ENCODE results near the gene HSD17B13. TPM values are rescaled to one million over a fixed set of nuclear protein-coding genes. Genes with fewer than 3 reads are reported as not detected.

The HSD17B13 gene
- total and polyA plus RNA-seq, 2 experiments from 2014 or later: 0.15 TPM; not detected in 1

- TF ChIP-seq, protein P1, sequence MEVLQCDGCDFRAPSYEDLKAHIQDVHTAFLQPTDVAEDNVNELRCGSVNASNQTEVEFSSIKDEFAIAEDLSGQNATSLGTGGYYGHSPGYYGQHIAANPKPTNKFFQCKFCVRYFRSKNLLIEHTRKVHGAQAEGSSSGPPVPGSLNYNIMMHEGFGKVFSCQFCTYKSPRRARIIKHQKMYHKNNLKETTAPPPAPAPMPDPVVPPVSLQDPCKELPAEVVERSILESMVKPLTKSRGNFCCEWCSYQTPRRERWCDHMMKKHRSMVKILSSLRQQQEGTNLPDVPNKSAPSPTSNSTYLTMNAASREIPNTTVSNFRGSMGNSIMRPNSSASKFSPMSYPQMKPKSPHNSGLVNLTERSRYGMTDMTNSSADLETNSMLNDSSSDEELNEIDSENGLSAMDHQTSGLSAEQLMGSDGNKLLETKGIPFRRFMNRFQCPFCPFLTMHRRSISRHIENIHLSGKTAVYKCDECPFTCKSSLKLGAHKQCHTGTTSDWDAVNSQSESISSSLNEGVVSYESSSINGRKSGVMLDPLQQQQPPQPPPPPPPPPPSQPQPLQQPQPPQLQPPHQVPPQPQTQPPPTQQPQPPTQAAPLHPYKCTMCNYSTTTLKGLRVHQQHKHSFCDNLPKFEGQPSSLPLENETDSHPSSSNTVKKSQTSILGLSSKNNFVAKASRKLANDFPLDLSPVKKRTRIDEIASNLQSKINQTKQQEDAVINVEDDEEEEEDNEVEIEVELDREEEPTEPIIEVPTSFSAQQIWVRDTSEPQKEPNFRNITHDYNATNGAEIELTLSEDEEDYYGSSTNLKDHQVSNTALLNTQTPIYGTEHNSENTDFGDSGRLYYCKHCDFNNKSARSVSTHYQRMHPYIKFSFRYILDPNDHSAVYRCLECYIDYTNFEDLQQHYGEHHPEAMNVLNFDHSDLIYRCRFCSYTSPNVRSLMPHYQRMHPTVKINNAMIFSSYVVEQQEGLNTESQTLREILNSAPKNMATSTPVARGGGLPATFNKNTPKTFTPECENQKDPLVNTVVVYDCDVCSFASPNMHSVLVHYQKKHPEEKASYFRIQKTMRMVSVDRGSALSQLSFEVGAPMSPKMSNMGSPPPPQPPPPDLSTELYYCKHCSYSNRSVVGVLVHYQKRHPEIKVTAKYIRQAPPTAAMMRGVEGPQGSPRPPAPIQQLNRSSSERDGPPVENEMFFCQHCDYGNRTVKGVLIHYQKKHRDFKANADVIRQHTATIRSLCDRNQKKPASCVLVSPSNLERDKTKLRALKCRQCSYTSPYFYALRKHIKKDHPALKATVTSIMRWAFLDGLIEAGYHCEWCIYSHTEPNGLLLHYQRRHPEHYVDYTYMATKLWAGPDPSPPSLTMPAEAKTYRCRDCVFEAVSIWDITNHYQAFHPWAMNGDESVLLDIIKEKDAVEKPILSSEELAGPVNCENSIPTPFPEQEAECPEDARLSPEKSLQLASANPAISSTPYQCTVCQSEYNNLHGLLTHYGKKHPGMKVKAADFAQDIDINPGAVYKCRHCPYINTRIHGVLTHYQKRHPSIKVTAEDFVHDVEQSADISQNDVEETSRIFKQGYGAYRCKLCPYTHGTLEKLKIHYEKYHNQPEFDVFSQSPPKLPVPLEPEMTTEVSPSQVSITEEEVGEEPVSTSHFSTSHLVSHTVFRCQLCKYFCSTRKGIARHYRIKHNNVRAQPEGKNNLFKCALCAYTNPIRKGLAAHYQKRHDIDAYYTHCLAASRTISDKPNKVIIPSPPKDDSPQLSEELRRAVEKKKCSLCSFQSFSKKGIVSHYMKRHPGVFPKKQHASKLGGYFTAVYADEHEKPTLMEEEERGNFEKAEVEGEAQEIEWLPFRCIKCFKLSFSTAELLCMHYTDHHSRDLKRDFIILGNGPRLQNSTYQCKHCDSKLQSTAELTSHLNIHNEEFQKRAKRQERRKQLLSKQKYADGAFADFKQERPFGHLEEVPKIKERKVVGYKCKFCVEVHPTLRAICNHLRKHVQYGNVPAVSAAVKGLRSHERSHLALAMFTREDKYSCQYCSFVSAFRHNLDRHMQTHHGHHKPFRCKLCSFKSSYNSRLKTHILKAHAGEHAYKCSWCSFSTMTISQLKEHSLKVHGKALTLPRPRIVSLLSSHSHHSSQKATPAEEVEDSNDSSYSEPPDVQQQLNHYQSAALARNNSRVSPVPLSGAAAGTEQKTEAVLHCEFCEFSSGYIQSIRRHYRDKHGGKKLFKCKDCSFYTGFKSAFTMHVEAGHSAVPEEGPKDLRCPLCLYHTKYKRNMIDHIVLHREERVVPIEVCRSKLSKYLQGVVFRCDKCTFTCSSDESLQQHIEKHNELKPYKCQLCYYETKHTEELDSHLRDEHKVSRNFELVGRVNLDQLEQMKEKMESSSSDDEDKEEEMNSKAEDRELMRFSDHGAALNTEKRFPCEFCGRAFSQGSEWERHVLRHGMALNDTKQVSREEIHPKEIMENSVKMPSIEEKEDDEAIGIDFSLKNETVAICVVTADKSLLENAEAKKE (CRISPR knock-in tag; IDR thresholded peaks at IDR 0.05): no peak
- TF ChIP-seq EZH2phosphoT487 (IDR thresholded peaks at IDR 0.05; ENCODE audit: unreplicated experiment) (no peak), CTCF (conservative IDR thresholded peaks at IDR 0.05; ENCODE audit: low read depth in 2 of 2) (no peak), STAT1 (IDR thresholded peaks at IDR 0.05; ENCODE audit: unreplicated experiment) (no peak), POLR2AphosphoS5 (IDR thresholded peaks at IDR 0.05; ENCODE audit: low read depth) (no peak), EZH2 (IDR thresholded peaks at IDR 0.05; ENCODE audit: low read depth, unreplicated experiment) (no peak), CREB1 (CRISPR knock-in tag; IDR thresholded peaks at IDR 0.05; ENCODE audit: low read depth) (no peak), ETS1 (IDR thresholded peaks at IDR 0.05) (no peak)
Observed at GRCh38 chr4:87266986-87267385, 55.7 kb downstream of the HSD17B13 start (continued).
